Stimulated activated CD4-positive, alpha-beta T cell treated with anti-CD3 and anti-CD28 coated beads, Interleukin-15, amount 100 ng/mL, for 1 hour (primary cell): ENCODE data around the gene DESI1.
"Not testable (repeated sequence)": the region's sequence is repeated elsewhere in the genome, so short reads cannot be mapped to it uniquely, and the experiment has no call there.

Experiments
- DNase-seq, 2 donors: peaks; one replicate each; pipeline ENCODE4 v3.0.0-alpha.2; 2020; ENCODE audit warnings: low read depth in 1 of 2, low spot score in 1 of 2

The DESI1 gene

DNA sequence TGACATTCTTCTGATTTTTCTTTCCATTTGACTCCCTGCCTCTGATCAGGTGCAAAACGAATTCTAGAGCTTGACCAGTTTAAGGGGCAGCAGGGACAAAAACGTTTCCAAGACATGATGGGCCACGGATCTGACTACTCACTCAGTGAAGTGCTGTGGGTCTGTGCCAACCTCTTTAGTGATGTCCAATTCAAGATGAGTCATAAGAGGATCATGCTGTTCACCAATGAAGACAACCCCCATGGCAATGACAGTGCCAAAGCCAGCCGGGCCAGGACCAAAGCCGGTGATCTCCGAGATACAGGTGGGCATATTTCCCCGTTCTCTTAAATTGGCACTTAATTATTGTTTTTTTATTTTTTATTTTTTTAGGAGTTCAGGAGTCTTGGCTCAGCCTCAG is 15.6 kb upstream of the DESI1 start:
- no peak for DNase-seq

DNA sequence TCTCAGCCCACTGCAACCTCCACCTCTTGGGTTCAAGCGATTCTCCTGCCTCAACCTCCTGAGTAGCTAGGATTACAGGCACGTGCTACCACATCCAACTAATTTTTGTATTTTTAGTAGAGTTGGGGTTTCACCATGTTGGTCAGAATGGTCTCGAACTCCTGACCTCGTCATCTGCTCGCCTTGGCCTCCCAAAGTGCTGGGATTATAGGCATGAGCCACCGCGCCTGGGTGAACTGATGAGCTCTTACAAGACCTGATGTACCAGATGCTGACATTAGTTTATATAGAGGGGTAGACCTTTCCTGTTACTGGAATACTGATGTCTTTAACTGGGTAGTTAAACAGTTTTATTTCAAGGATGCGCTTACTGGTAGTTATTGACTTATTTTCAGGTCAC is 13.8 kb upstream of the DESI1 start:
- DNase-seq, result not testable (repeated sequence)

DNA sequence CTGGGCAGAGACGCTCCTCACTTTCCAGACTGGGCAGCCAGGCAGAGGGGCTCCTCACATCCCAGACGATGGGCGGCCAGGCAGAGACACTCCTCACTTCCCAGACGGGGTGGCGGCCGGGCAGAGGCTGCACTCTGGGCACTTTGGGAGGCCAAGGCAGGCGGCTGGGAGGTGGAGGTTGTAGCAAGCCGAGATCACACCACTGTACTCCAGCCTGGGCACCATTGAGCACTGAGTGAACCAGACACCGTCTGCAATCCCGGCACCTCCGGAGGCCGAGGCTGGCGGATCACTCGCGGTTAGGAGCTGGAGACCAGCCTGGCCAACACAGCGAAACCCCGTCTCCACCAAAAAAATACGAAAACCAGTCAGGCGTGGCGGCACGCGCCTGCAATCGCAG is 10.8 kb upstream of the DESI1 start:
- not testable (repeated sequence) for DNase-seq

DNA sequence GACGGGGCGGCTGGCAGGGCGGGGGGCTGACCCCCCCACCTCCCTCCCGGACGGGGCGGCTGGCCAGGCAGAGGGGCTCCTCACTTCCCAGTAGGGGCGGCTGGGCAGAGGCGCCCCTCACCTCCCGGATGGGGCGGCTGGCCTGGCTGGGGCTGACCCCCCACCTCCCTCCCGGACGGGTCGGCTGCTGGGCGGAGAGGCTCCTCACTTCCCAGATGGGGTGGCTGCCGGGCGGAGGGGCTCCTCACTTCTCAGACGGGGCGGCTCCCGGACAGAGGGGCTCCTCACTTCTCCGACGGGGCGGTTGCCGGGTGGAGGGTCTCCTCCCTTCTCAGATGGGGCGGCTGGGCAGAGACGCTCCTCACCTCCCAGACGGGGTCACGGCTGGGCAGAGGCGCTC is 10.3 kb upstream of the DESI1 start:
- DNase-seq, result not testable (repeated sequence)

DNA sequence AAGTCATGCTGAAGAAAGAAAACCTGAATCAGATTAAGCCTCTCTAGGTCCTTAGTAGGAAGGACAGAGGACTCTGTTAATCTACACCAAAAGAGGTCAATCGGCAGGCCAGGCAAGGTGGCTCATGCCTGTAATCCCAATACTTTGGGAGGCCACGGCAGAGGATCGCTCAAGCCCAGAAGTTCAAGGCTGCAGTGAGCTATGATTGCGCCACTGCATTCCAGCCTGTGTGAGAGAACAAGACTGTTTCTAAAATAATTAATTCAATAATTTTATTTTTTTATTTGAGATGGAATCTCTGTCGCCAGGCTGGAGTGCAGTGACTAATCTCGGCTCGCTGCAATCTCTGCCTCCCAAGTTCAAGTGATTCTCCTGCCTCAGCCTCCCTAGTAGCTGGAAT is 4.7 kb upstream of the DESI1 start:
- DNase-seq, result no peak

DNA sequence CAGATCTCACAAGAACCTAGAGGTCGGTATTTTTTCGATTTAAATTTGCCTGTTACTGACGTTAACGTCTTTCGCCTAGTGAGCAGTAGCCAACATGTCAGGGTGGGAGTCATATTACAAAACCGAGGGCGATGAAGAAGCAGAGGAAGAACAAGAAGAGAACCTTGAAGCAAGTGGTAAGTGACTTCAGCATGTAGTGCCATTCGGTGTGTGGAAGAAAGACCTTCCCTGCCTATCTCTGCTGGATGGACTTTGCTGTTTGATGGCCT is 1.0 kb upstream of the DESI1 start:
- DNase-seq, result no peak

DNA sequence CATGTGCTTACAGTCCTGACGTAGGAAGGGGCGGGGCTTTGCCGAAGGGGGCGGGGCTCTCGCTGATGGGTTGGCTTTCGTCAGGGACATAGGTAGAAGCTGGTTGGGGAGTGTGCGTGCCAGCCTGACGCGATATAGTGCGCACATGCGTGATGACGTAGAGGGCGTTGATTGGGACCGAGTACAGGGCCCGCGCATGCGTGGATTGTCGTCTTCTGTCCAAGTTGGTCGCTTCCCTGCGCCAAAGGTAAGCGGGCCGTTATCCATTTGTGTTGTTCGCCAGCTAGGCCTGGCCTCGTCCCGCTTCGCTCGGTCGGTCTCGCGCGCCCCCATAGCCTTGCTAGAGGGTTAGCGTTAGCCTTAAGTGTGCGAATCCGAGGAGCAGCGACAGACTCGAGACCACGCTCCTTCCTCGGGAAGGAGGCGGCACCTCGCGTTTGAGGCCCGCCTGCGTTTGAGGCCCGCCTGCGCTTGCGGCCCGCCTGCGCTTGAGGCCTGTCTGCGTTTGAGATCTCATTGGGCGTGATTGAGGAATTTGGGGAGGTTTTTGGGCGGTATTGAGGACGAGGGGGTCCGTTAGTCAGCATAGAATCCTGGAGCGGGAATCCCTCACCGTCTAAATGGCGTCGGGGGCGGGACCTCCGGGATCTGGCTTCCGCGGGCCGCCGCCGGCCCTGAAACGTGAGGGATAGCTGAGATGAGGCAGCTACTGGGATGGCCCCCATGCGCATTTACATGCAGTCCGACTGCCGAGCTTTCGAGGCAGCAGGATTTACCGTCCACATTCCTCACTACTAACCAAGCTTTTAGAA is 462 bp upstream of the DESI1 start, which contains the start of gene XRCC6:
Gene XRCC6 (plus strand): TSS at position 197 of the 812 bp plus-strand sequence. CDS start 710 bp downstream, outside the sequence.
- peak; percentile 99 to 100 for DNase-seq

DNA sequence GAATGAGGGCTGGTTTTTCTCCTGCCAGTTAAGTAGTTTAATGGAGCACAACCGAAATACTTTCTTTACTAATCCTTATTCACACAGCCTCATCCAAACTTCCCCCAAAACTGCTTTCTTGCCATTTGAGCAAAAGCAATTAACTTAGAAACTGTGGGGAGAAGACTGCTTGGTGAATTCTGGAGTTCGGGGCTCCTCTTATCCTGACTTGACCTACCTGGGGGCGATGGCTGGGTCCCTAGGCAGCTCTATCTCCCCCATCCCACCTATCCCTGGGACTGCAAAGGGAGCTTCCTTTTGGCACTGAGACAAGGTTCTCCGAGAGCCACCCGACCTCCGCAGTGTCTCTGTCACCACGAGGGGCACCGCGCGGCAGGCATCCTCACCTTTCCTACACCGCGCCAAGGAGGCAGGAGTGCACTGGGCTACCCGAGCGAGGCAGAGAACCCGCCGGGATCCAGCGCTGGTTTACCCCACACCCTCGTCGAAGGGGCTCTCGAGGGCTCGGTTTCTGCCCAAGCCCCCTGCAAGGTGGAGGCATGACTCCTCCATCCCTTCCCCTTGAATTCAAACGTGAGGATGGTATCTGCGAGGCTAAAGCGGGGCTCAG is 759 bp downstream of the DESI1 start:
- peak in 1 of 2 donors; percentile 30 for DNase-seq

DNA sequence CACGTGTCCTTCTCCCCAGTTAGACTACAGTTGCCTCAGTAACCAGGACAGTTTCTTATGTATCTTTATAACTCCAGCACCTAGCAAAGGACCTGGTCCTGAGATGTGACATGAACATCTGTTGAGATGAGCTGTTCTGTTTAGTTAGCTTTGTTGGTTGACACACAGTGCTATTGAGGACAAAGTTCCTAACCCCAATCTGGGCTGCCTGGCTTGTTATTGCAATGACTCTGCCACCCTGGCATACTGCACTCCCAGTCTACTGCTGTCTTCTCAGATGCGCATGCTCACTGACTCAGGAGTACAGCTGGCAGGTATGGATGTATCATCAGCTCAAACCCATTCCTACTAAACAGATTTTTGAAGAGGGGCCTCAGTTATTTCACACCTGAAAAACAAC is 7.4 kb downstream of the DESI1 start:
- DNase-seq, result no peak

DNA sequence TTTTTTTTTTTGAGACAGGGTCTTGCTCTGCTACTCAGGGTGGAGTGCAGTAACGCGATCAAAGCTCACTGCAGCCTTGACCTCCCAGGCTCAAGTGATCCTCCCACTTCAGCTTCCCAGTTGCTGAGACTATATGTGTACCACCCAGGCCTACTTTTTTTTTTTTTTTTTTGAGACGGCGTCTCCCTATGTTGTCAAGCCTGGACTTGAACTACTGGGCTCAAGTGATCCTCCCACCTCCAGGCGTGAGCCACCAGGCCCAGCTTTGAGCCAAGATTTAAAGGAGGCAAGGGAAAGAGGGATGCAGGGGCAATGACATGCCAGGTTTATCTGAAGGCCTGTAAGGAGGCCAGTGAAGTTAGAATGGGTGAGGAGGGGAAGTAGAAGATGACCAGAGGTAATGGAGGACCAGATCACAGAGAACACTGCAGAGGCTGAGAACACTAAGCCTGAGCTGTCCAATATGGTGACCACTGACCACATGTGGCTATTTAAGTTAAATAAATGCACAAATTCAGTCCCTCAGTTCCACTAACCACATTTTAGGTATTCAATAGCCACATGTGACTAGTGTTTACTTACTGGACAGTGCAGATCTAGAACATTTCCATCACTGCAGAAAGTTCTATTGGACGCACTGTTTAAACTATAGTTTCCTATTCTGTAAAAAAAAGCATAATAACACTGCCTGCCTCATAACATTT is 8.1 kb downstream of the DESI1 start:
- no peak for DNase-seq

DNA sequence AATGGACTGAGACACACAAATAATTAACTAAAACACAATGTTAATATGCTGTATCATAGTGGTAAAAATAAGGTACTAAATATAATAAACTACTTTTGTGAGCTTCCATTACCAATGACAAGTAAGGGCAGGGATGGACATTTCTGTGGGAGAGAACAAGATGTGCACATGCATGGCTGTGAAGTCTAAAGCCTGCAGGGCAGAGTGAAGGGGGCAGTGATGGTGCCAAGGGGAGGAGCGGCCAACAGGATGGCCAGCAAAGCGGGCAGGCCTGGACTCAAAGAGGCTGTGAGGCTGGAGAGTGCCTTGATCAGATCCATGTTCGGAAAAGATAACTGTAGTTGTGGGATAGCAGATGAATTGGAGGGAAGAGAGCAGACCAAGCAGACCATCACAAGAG is 12.5 kb downstream of the DESI1 start:
- no peak for DNase-seq

DNA sequence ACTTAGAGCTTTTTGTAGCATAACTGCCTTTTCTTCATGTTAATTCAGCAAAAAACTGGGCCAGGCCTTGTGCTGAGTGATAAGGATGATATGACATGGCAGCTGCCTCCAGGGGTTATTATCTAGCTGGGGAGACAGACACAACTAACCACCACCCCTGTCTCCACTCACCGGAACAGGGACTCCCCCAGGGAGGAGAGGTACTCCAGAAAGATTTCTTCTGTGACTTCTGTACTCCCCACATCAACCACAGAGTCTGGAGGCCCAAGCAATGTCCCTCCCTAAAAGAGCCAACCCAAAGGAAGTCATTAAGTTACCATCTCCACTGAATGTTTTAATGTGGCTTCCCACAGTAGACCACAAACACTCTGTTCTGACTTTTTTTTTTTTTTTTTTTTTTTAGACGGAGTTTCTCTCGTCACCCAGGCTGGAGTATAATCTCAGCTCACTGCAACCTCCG is 16.9 kb downstream of the DESI1 start:
- DNase-seq, result no peak

DNA sequence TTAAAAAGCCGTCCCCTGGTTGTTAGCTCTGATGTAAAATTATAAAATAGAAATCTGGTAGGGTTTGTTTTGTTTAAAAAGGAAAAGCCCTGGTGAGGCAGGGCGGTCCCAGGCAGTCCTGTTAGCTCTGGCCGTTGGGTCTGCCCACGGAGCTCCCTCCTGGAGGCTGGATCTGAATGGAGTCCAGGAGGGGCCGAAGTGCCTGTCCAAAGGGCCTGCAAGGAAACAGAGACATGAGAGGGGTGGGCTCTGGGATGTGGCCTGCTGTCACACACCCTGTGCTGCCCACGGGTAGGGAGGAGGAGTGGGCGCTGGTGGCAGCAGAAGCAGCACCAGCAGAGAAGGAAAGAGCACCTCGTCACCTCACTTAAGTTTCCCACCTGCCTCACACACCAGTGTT is 19.9 kb downstream of the DESI1 start:
- no peak for DNase-seq

DNA sequence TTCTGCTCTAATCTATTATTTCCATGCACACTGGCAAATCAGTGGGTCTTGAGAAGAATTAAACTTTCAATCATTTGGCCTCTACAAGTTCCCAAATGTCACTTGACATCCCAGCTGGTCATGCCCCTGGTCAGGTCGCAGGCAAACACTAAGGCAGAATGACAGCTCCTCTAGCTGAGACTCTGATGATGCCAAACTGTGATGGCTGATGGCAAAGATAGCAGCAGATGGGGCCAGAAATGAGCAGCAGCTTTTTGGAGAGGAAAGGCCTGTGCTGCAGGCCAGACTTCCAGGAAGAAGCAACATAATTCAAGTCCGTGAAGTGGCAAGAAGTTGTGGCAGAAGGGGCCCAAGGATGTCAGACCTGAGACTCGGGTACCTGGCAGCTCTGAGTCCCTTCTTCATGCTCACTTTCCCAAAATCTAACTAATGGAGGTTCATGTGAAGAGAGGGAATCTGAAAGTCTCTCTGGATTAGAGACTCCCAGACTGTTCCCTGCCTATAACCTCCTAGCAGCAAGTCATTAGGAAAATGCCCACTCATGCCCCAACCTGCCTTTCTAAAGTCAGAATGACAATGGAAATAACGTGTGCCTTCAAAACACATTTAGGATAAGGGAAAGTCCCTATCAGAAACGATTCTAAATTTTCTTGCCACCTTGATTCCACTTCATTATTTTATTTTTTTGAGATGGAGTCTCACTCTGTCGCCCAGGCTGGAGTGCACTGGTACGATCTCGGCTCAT is 21.8 kb downstream of the DESI1 start:
- no peak for DNase-seq

DNA sequence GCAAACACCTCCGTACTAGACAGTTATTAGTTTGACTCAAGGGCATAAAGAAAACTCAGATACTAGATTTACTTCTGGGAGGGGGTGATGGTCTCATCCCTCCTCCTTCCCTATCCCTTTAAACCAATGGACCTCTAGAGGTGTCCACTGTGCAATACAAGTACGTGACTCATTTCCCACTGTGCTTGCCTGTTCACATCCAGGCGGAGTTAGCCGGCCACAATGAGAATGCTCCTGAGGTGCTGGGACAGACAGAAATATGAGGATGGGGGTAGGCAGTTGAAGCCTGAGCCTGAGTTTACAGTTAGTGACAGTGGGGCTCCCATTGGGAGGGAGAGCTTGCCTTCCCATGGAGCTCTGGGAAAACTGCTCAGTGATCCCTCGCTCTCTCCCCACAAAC is 22.8 kb downstream of the DESI1 start:
- DNase-seq, result no peak

DNA sequence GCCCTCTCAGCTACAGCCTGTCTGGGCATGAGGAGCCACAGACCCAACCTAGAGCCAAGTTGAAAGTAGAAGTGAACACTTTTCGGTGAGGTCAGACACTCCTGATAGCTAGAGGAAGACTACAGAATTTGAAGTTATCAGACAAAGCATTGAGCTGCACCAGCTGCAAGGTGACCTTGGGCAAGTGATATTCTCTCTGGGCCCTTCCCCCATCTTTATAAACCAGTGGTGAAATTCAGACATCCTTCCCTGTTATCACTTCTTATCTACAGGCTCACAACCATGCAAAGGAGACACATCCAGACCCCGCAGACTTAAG is 23.2 kb downstream of the DESI1 start:
- no peak for DNase-seq

DNA sequence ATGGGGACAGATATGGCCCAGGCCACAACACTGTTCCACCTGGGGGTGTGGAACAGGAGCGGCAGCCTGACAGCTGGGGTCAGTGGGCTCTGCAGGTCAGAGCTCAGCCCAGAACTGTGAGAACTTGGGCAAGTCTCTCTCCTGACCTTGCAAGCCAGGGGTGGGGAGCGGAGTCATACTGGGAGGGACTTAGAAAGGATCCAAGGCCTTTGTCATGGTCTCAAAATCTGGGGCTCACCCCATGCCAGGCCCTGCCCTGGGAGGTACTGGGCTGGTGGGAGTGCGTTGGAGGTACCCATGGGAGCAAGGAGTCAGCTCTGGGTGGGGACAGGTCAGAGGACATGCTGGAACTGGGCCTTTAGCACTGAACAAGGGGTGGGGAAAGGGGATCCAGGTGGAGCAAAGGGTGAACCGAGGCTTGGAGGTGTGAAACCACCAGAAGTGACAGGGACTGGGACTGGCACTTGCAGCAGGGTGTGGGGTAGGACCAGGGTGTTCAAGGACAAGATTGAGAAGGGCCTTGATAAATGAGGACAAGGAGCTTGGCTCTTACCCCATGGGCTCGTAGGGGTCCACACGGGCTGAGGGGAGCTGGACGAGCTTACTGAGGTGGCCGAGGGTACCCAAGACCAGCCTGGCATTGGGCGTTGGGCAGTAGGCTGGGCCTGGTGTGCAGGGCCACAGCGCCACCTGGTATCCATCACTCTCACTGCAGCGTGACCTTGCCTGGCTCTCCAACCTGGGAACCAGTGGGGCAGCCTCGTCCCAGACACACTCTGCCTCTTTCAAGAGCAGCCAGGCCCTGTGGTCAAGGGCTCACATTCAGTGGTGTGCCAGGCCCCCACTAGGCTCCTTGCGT is 23.8 kb downstream of the DESI1 start:
- DNase-seq, result peak in 1 of 2 donors; percentile 19

DNA sequence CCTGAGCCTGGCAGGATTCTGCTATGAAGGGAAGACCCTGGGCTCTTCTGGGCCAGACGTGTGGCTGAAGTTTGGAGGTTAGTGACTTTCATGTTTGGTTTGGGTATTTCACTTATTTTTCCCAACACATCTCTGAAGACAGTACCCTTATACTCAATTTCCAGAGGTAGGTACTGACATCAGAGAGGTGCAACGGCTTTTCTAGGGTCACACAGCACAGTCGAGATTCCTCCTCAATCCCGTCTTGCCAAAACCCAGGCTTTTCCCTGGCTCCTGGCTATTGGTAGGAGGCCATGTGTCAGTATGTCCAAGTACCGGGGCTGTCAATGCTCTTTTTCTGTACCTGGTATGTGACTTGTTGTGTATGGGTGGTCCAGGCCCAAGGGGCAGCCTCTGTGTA is 25.1 kb downstream of the DESI1 start:
- DNase-seq, result no peak

DNA sequence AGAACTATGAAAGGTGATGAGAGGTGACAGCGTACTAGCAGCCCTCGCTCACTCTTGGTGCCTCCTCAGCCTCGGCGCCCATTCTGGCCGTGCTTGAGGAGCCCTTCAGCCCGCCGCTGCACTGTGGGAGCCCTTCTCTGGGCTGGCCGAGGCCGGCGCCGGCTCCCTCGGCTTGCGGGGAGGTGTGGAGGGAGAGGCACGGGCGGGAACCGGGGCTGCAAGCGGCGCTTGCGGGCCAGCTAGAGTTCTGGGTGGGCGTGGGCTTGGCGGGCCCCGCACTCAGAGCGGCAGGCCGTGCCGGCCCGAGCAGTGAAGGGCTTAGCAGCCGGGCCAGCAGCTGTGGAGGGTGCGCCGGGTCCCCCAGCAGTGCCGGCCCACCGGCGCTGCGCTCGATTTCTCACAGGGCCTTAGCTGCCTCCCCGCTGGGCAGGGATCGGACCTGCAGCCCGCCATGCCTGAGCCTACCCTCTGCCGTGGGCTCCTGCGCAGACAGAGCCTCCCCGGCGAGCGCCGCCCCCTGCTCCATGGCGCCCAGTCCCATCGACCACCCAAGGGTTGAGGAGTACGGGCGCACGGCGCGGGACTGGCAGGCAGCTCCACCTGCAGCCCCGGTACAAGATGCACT is 27.4 kb downstream of the DESI1 start:
- not testable (repeated sequence) for DNase-seq
